Dedifferentiated amniotic fluid mesenchymal stem cell (primary cell): Measurements from ENCODE around the gene SLAMF1.

ENCODE experiments used
- DNase-seq: peaks from one replicate; pipeline ENCODE4 v3.0.0-alpha.2; 2016; ENCODE audit errors: extremely low spot score

The SLAMF1 gene

GRCh38 chr1:160625321-160625720 lies 21.5 kb downstream of the SLAMF1 start:
- no peak for DNase-seq

GRCh38 chr1:160624464-160624863 lies 22.4 kb downstream of the SLAMF1 start:
- DNase-seq = no peak

- DNase-seq = no peak
These were observed 23.0 kb downstream of the SLAMF1 start for GRCh38 chr1:160623862-160624261.

GRCh38 chr1:160623227-160623633 lies 23.6 kb downstream of the SLAMF1 start:
- no peak for DNase-seq

- no peak for DNase-seq
These were observed 24.2 kb downstream of the SLAMF1 start for GRCh38 chr1:160622501-160623226.

- DNase-seq = no peak
These were observed 25.0 kb downstream of the SLAMF1 start for GRCh38 chr1:160621633-160622413.

- no peak for DNase-seq
These were observed 25.8 kb downstream of the SLAMF1 start for GRCh38 chr1:160620942-160621632.

GRCh38 chr1:160619742-160620277 lies 27.0 kb downstream of the SLAMF1 start:
- no peak for DNase-seq

GRCh38 chr1:160618763-160619274 lies 28.0 kb downstream of the SLAMF1 start:
- no peak for DNase-seq

- DNase-seq = no peak
These were observed 28.5 kb downstream of the SLAMF1 start for GRCh38 chr1:160618327-160618726.

GRCh38 chr1:160615660-160616059 lies 31.2 kb downstream of the SLAMF1 start:
- no peak for DNase-seq

- no peak for DNase-seq
These were observed 32.4 kb downstream of the SLAMF1 start for GRCh38 chr1:160614410-160614809.

GRCh38 chr1:160612613-160613218 lies 34.1 kb downstream of the SLAMF1 start:
- DNase-seq = no peak

- DNase-seq = no peak
These were observed 36.1 kb downstream of the SLAMF1 start for GRCh38 chr1:160610569-160611242.

GRCh38 chr1:160608941-160609340 lies 37.9 kb downstream of the SLAMF1 start:
- DNase-seq = no peak

- no peak for DNase-seq
These were observed 38.3 kb downstream of the SLAMF1 start for GRCh38 chr1:160608514-160608913.

GRCh38 chr1:160608057-160608456 lies 38.8 kb downstream of the SLAMF1 start:
- DNase-seq = no peak

GRCh38 chr1:160607672-160608032 lies 39.2 kb downstream of the SLAMF1 start:
- no peak for DNase-seq

- peak; percentile 34 for DNase-seq
These were observed 39.7 kb downstream of the SLAMF1 start for GRCh38 chr1:160607011-160607671.

GRCh38 chr1:160606611-160607010 lies 40.2 kb downstream of the SLAMF1 start:
- no peak for DNase-seq
